ENCODE results near the gene KIAA0319L.
"Not testable (repeated sequence)": the region's sequence is repeated elsewhere in the genome, so short reads cannot be mapped to it uniquely, and the experiment has no call there.

The KIAA0319L gene

GRCh38 chr1:35590476-35591040 lies 33.4 kb upstream of the KIAA0319L start:
- TF ChIP-seq CTCF (conservative IDR thresholded peaks at IDR 0.05; ENCODE audit: low read length), result no peak
- no peak for DNase-seq (ENCODE audit: low read depth)
- no peak overlapping the region for H3K4me3 ChIP-seq (ENCODE audit: low read length)

GRCh38 chr1:35589516-35590427 lies 32.6 kb upstream of the KIAA0319L start:
- H3K4me3 ChIP-seq (ENCODE audit: low read length), result no peak overlapping the region
- no peak for TF ChIP-seq CTCF (conservative IDR thresholded peaks at IDR 0.05; ENCODE audit: low read length)
- DNase-seq (ENCODE audit: low read depth), result no peak

- H3K4me3 ChIP-seq (ENCODE audit: low read length), result no peak overlapping the region
- DNase-seq (ENCODE audit: low read depth), result no peak
- TF ChIP-seq CTCF (conservative IDR thresholded peaks at IDR 0.05; ENCODE audit: low read length), result no peak
These were observed 31.2 kb upstream of the KIAA0319L start for GRCh38 chr1:35588197-35588910.

GRCh38 chr1:35587736-35588135 lies 30.5 kb upstream of the KIAA0319L start:
- no peak for DNase-seq (ENCODE audit: low read depth)
- TF ChIP-seq CTCF (conservative IDR thresholded peaks at IDR 0.05; ENCODE audit: low read length), result no peak
- no peak overlapping the region for H3K4me3 ChIP-seq (ENCODE audit: low read length)

GRCh38 chr1:35586808-35587207 lies 29.6 kb upstream of the KIAA0319L start:
- no peak overlapping the region for H3K4me3 ChIP-seq (ENCODE audit: low read length)
- no peak for TF ChIP-seq CTCF (conservative IDR thresholded peaks at IDR 0.05; ENCODE audit: low read length)
- no peak for DNase-seq (ENCODE audit: low read depth)

GRCh38 chr1:35585805-35586204 lies 28.6 kb upstream of the KIAA0319L start:
- not testable (repeated sequence) for H3K4me3 ChIP-seq (ENCODE audit: low read length); DNase-seq (ENCODE audit: low read depth)

- no peak for DNase-seq (ENCODE audit: low read depth)
These were observed 28.1 kb upstream of the KIAA0319L start for GRCh38 chr1:35585281-35585680.

GRCh38 chr1:35581621-35582020 lies 24.4 kb upstream of the KIAA0319L start:
- not testable (repeated sequence) for H3K4me3 ChIP-seq (ENCODE audit: low read length); DNase-seq (ENCODE audit: low read depth)

More at GRCh38 chr1:35585281-35585680, 28.1 kb upstream of the KIAA0319L start:
- no peak overlapping the region for H3K4me3 ChIP-seq (ENCODE audit: low read length)
- no peak for TF ChIP-seq CTCF (conservative IDR thresholded peaks at IDR 0.05; ENCODE audit: low read length)
